ENCODE data around the gene CDK6. TPM values are rescaled to one million over a fixed set of nuclear protein-coding genes. Genes with fewer than 3 reads are reported as not detected.
A peak's percentile ranks its signal among the peaks of the same experiment; 100 is the strongest.

The CDK6 gene
- total and polyA plus RNA-seq, 10 of the 15 experiments (the other 5 are each of a cell fraction or from before 2014, with no cell fraction given), result 8.0 to 118 (median 45.8) TPM

DNA sequence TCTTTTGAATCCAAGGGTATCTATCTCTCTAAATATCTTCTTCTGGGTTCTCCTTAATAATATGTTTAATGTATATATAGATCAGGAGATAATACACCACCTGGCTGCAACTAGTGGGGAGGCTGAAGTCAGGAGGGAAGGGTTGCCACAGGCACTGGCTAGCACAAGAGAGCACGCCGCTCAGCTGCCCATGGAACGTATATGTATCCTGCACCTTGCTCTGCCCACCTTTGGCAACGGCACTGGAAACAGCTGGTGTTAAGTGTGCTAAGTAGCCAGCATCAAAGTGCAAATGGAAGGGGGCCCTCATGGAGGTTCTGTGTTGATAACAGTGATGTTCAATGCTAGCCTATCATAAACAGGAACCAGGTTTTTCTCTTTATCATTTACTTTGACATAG is 196.4 kb downstream of the CDK6 start:
- no peak overlapping the region for H3K9ac ChIP-seq (ENCODE audit: control insufficient read depth, insufficient read depth, low read length)
- WGBS (ENCODE audit: insufficient coverage, insufficient replicate concordance, low lambda C conversion rate, missing lambda C conversion rate), result 78% methylated on average over 4 of the region's 4 CpGs
- ChIA-PET CTCF (interaction anchor here (2.9 to 8.4 kb wide), 3 partner anchors 8 to 19 kb away, joined by 9 to 40 read pairs (median 16); no protein-coding TSS in a partner anchor), POLR2A (no interaction called here), SMC1A (ENCODE audit: uncharacterized antibody, unreplicated experiment) (interaction anchor here (1.7 to 3.0 kb wide), 4 partner anchors 9 to 263 kb away, joined by 4 to 18 read pairs (median 9); no protein-coding TSS in a partner anchor), RAD21 (ENCODE audit: unreplicated experiment) (interaction anchor here (3.7 to 3.8 kb wide), 2 partner anchors 7 to 18 kb away, joined by 17 to 31 read pairs; no protein-coding TSS in a partner anchor)
- DNase-seq (ENCODE audit: low read depth, low spot score), result no peak
- ATAC-seq, result no peak
- H4K20me1 ChIP-seq (ENCODE audit: control insufficient read depth, insufficient read depth), result no peaks in the 10 kb centered on the region
- H2AFZ ChIP-seq (ENCODE audit: control insufficient read depth, low read depth, low read length), result no peak overlapping the region
- intact Hi-C loops (cut with micrococcal nuclease; ENCODE audit: unreplicated experiment), result no loop called here
- BruUV-seq (replicated peaks), result no TSS peak
- H3K9me3 ChIP-seq (replicated peaks; ENCODE audit: control insufficient read depth, insufficient read depth, low read length), result no peaks in the 10 kb centered on the region
- no peak overlapping the region for H3K4me3 ChIP-seq
- H3K4me1 ChIP-seq (ENCODE audit: control insufficient read depth, insufficient read depth, low read length), result peaks cover 27% of the 10 kb centered on the region
- H3K27ac ChIP-seq (ENCODE audit: control insufficient read depth, insufficient read depth), result no peak overlapping the region
- peaks cover 2 to 3% of the 10 kb centered on the region in 2 experiments; a peak in 1 of 4 replicates for H3K36me3 ChIP-seq (ENCODE audit: control insufficient read depth in 2 of 2, insufficient read depth in 2 of 2, low read length in 1 of 2)
- no peak overlapping the region for H3K4me2 ChIP-seq (ENCODE audit: control insufficient read depth, insufficient read depth)
- peaks cover 8% of the 10 kb centered on the region; the same call in 1 of the 2 replicates for H3K79me2 ChIP-seq (ENCODE audit: control insufficient read depth, insufficient read depth, low read length)
- FAIRE-seq, result no peak
- TF ChIP-seq NFIC (IDR thresholded peaks at IDR 0.05; ENCODE audit: low read depth, low read length) (0 out of 2 replicates have a peak, but pooled peaks have one; percentile 33), IRF4 (IDR thresholded peaks at IDR 0.05; ENCODE audit: low read depth, low read length) (no peak), RCOR1 (conservative IDR thresholded peaks at IDR 0.05; ENCODE audit: low read depth, low read length) (no peak), POLR2A (IDR thresholded peaks at IDR 0.05; ENCODE audit: low read depth, low read length) (no peak)
- in situ Hi-C loops (cut with MboI), result loop anchor here (10.0 kb wide), 1 partner anchor 175 kb away; no protein-coding TSS in a partner anchor
- no peaks in the 10 kb centered on the region for H3K27me3 ChIP-seq (replicated peaks in 1 of 2; ENCODE audit: control insufficient read depth in 2 of 2, insufficient read depth in 2 of 2, low read length in 1 of 2)

GRCh38 chr7:92639213-92639896 is 197.0 kb downstream of the CDK6 start:
- ChIA-PET SMC1A (ENCODE audit: uncharacterized antibody, unreplicated experiment) (interaction anchor here (1.8 to 3.0 kb wide), 2 partner anchors 10 to 13 kb away, joined by 7 to 11 read pairs; no protein-coding TSS in a partner anchor), CTCF (interaction anchor here (2.9 kb wide), 1 partner anchor 10 kb away, joined by 9 read pairs; no protein-coding TSS in a partner anchor), POLR2A (no interaction called here), RAD21 (ENCODE audit: unreplicated experiment) (no interaction called here)
- H3K9ac ChIP-seq (ENCODE audit: control insufficient read depth, insufficient read depth, low read length), result no peak overlapping the region
- no peak overlapping the region for H3K4me3 ChIP-seq
- FAIRE-seq, result no peak
- no peaks in the 10 kb centered on the region for H4K20me1 ChIP-seq (ENCODE audit: control insufficient read depth, insufficient read depth)
- no peak for DNase-seq (ENCODE audit: low read depth, low spot score)
- no TSS peak for BruUV-seq (replicated peaks)
- H3K9me3 ChIP-seq (replicated peaks; ENCODE audit: control insufficient read depth, insufficient read depth, low read length), result no peaks in the 10 kb centered on the region
- H3K36me3 ChIP-seq (ENCODE audit: control insufficient read depth in 2 of 2, insufficient read depth in 2 of 2, low read length in 1 of 2), result peaks cover under 1 to 2% of the 10 kb centered on the region in 2 experiments; a peak in 1 of 4 replicates
- in situ Hi-C loops (cut with MboI), result loop anchor here (10.0 kb wide), 1 partner anchor 175 kb away; no protein-coding TSS in a partner anchor
- H3K27me3 ChIP-seq (replicated peaks in 1 of 2; ENCODE audit: control insufficient read depth in 2 of 2, insufficient read depth in 2 of 2, low read length in 1 of 2), result no peaks in the 10 kb centered on the region
- H3K4me2 ChIP-seq (ENCODE audit: control insufficient read depth, insufficient read depth), result 0 out of 2 replicates have a peak overlapping the region, but pooled peaks have one; percentile 5
- H3K79me2 ChIP-seq (ENCODE audit: control insufficient read depth, insufficient read depth, low read length), result peaks cover 8% of the 10 kb centered on the region; the same call in 1 of the 2 replicates
- no peak overlapping the region for H2AFZ ChIP-seq (ENCODE audit: control insufficient read depth, low read depth, low read length)
- WGBS (ENCODE audit: insufficient coverage, insufficient replicate concordance, low lambda C conversion rate, missing lambda C conversion rate), result 60% methylated on average over 9 of the region's 9 CpGs
- H3K27ac ChIP-seq (ENCODE audit: control insufficient read depth, insufficient read depth), result no peak overlapping the region
- ATAC-seq, result no peak
- intact Hi-C loops (cut with micrococcal nuclease; ENCODE audit: unreplicated experiment), result no loop called here
- H3K4me1 ChIP-seq (ENCODE audit: control insufficient read depth, insufficient read depth, low read length), result peaks cover 33% of the 10 kb centered on the region
- TF ChIP-seq FOS (IDR thresholded peaks at IDR 0.05; ENCODE audit: borderline replicate concordance, extremely low read depth, insufficient read length) (no peak), CBFB (IDR thresholded peaks at IDR 0.05; ENCODE audit: low read depth) (0 out of 2 replicates have a peak, but pooled peaks have one; percentile 33), RAD51 (IDR thresholded peaks at IDR 0.05) (no peak), PML (IDR thresholded peaks at IDR 0.05; ENCODE audit: low read length) (no peak), BCLAF1 (IDR thresholded peaks at IDR 0.05) (no peak)
- TF ChIP-seq, protein P1, sequence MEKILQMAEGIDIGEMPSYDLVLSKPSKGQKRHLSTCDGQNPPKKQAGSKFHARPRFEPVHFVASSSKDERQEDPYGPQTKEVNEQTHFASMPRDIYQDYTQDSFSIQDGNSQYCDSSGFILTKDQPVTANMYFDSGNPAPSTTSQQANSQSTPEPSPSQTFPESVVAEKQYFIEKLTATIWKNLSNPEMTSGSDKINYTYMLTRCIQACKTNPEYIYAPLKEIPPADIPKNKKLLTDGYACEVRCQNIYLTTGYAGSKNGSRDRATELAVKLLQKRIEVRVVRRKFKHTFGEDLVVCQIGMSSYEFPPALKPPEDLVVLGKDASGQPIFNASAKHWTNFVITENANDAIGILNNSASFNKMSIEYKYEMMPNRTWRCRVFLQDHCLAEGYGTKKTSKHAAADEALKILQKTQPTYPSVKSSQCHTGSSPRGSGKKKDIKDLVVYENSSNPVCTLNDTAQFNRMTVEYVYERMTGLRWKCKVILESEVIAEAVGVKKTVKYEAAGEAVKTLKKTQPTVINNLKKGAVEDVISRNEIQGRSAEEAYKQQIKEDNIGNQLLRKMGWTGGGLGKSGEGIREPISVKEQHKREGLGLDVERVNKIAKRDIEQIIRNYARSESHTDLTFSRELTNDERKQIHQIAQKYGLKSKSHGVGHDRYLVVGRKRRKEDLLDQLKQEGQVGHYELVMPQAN (conservative IDR thresholded peaks at IDR 0.05), result no peak

Measured in GM12878 (cell line).